ENCODE results near the gene SOCS1.

SOCS1 gene

DNA sequence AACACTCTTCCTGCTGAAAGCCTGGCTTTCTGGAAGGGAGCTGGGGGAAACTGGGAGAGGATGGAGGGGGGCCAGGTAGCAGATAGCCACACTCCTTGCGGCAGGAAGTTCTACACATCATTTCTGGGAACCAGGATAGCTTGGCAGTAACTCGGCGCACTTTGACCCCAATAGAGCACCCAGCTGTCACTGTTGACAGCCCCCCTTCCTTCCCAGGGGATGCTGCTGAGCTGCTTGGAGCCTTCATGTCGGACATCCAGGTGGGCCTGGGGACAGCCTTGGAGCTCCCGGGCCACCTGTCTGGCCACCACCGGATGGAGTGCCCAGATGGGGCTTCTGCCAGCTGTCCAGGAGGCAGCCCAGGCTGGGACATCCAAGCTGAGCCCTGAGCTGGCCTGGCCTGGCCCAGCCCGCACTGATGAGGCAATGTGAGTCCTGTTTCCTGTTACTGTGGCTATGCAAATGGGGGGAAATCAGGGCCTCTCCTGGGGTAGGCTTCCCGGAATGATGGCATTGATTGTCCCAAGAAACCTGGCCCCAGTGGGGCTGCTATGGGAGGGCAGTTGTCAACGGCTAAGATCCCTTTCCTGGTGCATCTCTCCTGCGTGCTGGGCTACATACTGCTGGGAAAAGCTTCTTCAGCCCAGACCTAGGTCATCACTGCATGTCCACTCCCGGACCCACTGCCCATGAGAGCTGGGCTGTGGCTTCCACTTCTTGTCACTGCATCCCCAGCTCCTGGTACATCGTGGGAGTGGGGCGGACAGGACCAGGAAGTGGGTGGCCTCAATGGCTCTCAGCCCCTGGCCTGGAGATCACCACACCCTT is 50.0 kb downstream of the SOCS1 start:
- no peak for DNase-seq (ENCODE audit: low spot score)
- H3K4me1 Mint-ChIP-seq (ENCODE audit: low read depth): peaks cover 24% of the 10 kb centered on the region
- no peaks in the 10 kb centered on the region for H3K27me3 Mint-ChIP-seq (ENCODE audit: low read depth)
- H3K4me3 Mint-ChIP-seq: no peak overlapping the region
- H3K27ac Mint-ChIP-seq: peak overlapping the region; percentile 93
- H3K36me3 Mint-ChIP-seq (ENCODE audit: low read depth): no peaks in the 10 kb centered on the region
- H3K9me3 Mint-ChIP-seq: no peaks in the 10 kb centered on the region

DNA sequence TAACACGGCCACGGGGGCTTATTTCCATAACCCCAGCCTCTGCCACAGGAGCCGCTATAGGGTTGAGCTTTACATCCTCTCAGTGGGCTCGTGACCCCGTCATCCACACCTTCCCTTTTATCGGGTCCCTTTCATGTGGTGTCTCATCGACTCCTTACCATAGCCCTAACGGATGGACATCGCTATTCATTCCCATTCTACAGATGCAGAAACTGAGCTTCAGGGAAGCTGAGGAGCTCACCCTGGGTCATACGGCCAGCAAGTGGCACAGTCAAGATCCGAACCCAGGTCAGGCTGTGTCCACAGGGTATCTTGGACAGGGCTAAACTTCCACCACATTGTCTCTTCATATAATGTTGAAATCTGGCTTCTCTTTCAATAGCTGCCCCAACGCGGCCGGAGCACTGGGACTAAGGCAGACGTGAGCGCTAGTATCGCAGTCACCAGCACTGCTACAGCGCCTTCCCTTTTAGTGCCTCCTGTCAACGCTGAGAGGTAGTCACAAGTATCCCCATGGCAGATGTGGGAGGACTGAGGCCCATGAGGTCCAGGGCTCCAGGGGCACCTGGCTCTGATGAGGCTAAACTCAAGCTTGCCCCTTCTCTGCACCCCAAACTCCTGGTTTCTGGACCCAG is 50.8 kb downstream of the SOCS1 start:
- Mint-ChIP-seq H3K4me1 (ENCODE audit: low read depth) (peaks cover 27% of the 10 kb centered on the region), H3K27me3 (ENCODE audit: low read depth) (no peaks in the 10 kb centered on the region), H3K36me3 (ENCODE audit: low read depth) (no peaks in the 10 kb centered on the region), H3K9me3 (no peaks in the 10 kb centered on the region), H3K27ac (peak overlapping the region; percentile 2), H3K4me3 (no peak overlapping the region)
- DNase-seq (ENCODE audit: low spot score): no peak

DNA sequence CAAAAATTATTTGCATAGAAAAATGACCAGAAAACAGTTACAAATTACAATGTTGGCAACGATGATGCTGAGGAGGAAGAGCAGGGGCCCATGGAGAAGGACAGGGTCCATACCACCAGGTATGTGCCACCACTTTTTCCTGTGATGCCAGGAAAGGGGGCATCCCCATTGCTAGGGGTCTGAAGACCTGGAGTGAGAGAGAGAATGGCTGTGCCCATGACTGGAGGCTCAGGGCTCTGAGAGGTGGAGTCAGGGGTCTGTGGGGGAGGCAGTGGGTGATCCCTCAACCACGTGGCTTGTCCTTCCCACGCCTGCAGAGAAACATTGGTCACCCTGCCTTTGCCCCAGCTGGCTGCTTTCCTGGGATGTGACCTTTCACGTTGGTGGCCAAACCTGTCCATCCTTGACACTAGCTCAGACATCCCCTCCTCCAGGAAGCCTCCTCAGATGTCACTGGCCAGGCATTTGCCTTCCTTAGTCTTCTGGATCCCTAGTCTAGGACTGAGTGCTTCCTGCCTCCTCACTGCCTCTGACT is 51.4 kb downstream of the SOCS1 start:
- Mint-ChIP-seq H3K4me3 (no peak overlapping the region), H3K4me1 (ENCODE audit: low read depth) (peaks cover 27% of the 10 kb centered on the region), H3K27me3 (ENCODE audit: low read depth) (no peaks in the 10 kb centered on the region), H3K9me3 (no peaks in the 10 kb centered on the region), H3K36me3 (ENCODE audit: low read depth) (no peaks in the 10 kb centered on the region), H3K27ac (no peak overlapping the region)
- DNase-seq (ENCODE audit: low spot score): no peak
